ENCODE data around the gene SLC16A12.
"Not testable (repeated sequence)": the region's sequence is repeated elsewhere in the genome, so short reads cannot be mapped to it uniquely, and the experiment has no call there.

The SLC16A12 gene

DNA sequence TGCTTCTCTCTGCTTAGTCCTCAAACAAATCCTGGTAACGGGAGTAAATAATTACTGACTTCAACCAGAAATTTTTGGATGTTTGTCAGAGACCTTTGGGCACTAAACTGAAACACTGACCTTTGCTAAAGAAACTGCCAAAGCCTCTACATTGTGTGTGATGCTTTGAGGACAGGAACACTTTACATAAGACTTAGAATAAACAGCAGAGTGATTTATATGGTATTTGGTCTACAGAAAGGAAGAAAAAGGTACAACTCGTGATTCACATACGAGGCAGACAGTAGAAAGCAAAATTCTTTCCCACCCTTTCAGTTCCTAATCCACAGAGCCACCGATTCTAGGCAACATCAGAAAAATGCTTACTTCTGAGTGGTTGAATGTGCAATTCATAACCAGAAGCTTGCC lies 59.8 kb downstream of the SLC16A12 start:
- in situ Hi-C loops (cut with MboI; ENCODE audit: low sequenced_read_pairs) = no loop called here

DNA sequence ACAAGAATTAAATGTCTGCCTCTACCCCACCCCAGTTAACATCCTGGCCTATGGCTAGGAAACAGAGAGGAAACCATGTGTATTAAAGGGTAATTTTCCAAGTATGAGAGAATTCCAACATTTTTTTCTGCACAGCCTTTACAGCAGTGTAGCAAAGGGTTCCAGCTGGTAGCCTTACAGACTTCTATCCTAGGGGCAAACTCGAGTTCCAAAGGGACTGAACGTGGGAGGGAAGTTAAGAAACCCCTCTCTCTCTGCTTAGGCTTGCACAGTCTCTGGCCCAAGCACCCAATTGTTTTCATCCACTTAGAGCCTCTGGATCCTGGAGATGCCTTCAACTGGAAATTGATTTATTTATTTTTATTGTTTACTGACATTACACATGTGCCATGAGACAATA lies 60.3 kb downstream of the SLC16A12 start:
- in situ Hi-C loops (cut with MboI; ENCODE audit: low sequenced_read_pairs) = no loop called here

DNA sequence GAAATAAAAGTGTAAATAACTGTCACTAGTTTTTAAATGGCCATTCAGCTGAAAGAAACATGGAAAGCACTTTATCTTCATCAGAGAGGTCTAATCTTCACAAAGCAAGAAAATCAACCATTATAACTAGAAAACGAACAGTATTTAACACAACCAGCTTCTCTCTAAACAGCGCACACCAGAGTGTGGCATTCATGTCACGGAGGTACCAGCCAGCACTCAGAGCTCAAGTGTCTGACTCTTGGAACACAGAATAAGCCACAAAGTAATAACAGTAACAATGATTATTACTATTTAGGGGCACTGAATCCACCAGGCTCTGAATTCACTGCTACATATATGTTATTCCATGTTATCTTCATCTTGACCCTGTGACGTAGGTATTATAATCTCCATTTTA lies 60.9 kb downstream of the SLC16A12 start:
- in situ Hi-C loops (cut with MboI; ENCODE audit: low sequenced_read_pairs) = no loop called here

DNA sequence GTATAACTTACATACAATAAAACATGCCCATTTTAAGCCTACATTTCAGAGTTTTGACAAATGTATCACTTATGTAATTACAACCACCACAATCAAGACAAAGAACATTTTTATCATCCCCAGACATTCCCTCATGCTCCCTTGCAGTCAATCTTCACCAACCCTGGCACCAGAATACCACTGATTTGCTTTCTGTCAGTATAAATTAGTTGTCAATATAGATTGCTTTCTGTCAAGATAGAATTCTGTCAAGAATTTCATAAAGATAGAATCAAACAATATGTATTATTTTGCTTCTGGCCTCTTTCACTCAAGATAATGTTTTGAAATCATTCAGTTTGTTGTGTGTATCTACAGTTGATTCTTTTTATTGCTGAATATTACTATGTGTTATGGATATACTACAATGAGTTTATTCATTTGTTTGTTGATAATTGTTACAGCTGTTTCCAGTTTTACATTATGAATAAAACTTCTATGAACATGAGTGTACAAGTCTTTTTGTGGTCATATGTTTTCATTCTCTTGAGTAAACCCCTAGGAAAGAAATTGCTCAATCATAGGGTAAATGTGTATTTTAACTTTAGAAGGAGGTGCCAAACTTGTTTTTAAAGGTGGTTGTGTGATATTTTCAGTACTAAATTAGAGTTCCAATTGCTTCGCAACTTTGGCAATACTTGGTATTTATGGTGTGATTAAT lies 64.1 kb downstream of the SLC16A12 start:
- in situ Hi-C loops (cut with MboI; ENCODE audit: low sequenced_read_pairs) = no loop called here

DNA sequence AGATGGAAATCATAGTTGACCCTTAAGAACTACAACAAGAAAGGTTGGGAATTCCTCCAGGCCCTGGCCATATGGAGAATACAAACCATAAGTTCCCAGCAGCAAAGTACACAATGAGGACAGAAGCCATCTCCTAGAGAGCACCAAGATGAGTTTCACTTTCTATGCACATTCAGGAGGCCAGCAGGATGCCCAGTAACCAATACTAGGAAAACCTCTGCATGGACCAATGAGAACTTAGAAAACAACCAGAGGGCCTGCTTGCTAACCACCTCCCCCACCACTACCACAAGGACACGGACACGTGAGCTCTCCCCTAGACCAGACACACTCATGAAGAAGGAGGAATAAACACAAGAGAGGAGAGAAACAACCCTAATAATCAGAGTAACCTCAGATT lies 64.8 kb downstream of the SLC16A12 start:
- in situ Hi-C loops (cut with MboI; ENCODE audit: low sequenced_read_pairs) = no loop called here

DNA sequence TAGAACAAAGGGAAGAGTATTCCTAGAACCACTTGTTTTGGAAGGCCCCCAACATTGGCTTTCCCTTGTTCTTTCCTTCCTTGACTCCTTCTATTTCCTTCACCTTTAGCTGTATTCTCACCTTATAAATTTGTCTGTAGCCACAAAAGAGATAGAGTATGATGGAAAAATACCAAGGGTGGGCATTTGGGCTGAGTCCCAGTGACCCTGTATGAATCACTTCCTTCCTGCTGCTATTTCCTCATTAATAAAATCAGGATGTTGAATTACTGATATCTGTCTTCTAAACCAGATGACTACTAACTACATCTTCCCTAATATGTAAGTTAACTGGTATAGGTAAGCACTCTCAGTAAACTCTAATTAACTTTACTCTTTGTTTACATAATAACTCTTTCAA lies 65.9 kb downstream of the SLC16A12 start:
- in situ Hi-C loops (cut with MboI; ENCODE audit: low sequenced_read_pairs) = no loop called here

DNA sequence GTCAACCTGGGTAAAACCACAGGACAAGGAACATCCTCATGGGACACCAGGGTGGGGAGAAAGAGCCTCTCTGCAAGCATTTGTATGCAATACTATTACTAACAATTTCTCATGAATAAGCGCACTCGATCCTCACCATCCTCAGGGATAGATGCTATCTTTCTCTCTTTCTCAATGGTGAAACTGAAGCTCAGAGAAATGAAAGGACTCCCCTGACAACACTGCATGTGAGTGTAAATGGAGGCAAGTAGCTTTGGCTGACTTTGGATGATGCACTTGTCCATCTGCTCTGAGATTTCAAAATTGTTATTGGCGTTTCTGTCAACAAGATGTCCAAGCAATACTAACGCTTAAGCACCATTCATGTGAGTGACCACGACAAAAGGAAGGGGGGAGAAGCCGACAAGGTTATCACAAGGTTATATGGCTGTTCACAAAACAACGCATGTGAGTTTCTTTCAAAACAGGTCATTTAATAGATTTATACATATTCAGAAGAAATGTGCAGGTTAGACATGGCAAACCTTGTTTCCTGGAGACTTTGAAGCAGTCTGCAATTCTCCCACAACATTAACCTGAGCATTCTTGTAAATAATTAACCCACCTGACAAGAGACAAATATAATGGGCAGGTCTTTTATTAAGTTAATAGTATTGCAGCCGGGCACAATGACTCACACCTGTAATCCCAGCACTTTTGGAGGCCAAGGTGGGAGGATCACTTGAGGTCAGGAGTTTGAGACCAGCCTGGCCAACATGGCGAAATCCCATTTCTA lies 67.0 kb downstream of the SLC16A12 start:
- in situ Hi-C loops (cut with MboI; ENCODE audit: low sequenced_read_pairs) = no loop called here

DNA sequence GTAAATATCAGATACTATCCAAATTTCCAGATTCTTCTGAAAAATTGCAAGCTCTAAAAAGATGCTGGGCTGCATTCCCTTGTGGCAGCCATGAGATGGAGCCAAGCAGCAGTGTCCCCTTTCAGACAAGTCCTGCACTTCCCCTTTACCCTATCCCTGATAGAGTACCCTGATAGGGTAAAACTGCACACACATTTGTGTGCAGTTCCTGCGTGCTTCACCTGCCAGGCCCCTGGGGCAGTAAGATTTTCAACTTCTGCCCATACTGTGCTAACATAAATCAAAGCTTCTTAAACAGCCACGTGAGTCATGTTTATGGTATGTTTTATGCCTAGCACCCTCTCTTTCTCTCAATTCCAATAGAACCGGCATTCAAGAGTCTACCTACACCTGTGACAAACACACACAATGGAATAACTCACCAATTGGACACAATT lies 68.8 kb downstream of the SLC16A12 start:
- in situ Hi-C loops (cut with MboI; ENCODE audit: low sequenced_read_pairs) = no loop called here

DNA sequence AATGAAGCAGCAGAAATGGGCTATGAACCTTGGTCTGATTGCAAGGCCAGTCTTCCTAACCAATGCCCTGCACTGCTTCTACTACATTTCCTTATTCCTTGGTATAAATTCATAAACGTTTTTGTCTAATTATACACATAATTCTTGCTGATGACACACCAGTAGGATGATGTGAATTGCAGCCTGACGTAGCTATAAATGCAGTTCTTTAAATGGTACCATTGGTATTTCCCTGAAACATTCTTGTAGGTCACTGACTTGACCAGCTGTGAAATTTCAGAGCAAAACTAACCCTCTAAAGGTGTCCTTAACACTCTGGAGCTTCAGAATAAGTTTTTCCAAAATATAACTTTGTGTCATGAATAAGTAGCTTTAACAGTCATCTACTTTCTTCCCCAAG lies 70.2 kb downstream of the SLC16A12 start:
- in situ Hi-C loops (cut with MboI; ENCODE audit: low sequenced_read_pairs) = no loop called here

DNA sequence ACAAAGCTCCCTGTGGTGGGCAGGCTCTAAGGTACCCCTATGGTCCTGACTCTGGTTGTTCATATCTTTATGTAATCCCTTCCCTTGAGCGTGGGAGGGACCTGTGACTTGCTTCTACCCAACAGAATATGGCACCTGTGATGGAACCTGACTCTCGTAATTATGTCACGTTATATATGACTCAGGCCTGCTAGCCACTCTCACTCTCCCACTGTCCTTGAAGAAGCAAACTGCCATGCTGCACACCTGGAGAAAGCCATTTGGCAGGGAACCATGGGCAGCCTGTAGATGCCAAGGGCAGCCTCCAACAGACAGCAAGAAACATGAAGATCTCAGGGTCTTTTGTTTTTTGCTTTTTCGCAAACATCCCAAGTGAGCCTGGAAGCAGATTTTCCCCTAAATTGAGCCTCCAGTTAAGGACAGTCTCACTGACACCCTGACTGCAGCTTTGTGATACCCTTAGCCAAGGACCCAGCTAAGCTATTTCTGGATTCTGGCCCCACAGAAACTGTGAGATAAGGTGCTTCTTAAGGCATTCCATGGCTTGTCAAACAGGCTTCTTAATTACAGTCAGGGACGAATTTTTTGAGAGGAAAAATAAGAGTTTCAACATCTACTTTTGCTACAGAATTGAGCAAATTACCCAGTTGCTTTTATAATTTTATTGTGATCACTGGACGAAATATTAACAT lies 71.4 kb downstream of the SLC16A12 start:
- in situ Hi-C loops (cut with MboI; ENCODE audit: low sequenced_read_pairs) = no loop called here

DNA sequence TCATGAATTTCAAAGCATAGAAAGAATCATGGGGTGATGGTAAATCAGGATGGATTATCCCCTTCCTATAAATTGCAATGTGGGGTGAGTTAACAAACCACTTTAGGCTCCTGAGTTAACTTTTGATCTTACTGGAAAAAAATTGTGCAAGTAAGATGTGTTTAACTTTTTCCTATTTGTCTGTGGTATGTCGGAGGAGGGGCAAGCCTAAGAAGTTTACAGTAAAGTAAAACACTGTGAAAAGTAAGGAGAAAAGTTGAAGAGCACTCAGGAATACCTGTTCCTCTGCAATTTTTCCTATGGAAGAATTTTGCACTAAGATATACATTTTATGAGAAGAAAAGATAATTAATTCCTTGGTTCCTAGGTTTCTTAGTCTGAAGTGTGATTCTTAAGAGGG lies 76.6 kb downstream of the SLC16A12 start:
- in situ Hi-C loops (cut with MboI; ENCODE audit: low sequenced_read_pairs) = no loop called here

DNA sequence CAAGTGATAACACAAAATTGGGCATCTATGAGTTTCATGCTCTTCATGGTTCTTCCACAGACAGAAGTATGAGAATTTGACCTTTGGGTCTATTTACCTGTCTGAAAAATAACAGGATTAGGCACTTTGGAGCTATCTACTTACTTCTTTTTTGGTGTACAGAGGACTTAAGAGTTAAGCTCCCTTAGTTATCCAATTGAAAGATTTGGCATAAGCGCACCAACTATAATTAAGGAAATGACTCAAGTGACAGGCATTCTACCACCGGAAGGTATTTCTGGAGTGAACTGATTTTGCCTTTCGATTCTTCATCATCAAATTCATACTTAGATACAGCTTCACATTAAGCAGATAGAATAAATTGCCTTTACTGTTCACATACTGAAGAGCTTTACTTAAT lies 77.1 kb downstream of the SLC16A12 start:
- in situ Hi-C loops (cut with MboI; ENCODE audit: low sequenced_read_pairs) = no loop called here

DNA sequence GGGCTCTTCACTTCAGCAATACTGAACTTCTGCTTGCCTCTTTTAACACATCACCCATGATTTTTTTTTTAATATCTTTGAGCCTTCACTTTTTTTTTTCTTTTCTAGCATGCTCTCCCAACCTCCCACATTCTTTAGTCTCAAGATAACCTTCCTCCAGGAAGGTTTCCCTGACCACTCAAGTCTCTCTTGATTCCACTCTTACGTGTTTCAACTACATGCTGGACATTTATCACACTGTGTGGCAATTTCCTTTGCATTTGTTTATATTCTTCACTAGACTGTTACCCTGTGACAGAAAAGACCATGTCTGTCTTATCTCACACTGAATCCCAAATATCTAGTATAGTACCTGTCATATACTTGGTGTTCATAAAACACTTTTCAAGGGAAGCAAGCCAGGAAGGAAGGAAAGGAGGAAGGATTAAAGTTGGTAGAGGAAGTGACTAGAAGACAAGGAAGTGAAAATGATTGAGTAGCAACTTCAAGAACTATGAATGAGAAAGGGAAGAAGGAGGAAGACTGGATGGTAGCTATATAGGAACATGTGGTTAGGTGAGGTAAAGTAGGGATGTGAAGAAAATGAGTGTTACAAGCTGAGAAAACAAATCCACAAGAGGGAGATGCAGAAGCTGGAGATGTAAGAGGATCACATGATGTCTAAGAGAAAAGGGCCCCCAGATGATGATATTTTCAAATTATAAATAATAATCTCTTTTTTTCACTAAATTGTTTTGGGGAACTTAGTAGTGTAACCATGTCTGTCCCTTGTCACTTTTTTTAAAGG lies 80.6 kb downstream of the SLC16A12 start:
- in situ Hi-C loops (cut with MboI; ENCODE audit: low sequenced_read_pairs) = no loop called here

DNA sequence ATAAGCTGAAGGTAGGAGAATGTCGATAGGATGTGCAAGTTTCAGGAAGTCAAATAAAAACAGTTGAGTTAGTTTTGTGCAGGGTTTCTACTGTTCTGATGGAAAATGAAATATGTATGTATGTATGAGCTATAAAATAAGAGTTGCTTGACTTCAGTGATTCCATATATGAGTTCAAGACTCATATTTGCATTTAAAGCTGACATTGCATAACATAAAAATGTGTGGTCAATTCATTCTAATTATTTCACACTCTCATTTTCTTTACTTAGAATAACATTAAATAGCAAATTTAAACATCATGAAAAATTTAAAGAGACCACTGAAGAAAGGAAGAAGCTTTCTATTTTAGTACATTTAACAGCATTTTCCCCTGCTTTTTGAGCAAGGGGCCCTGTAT lies 83.2 kb downstream of the SLC16A12 start:
- in situ Hi-C loops (cut with MboI; ENCODE audit: low sequenced_read_pairs) = no loop called here

DNA sequence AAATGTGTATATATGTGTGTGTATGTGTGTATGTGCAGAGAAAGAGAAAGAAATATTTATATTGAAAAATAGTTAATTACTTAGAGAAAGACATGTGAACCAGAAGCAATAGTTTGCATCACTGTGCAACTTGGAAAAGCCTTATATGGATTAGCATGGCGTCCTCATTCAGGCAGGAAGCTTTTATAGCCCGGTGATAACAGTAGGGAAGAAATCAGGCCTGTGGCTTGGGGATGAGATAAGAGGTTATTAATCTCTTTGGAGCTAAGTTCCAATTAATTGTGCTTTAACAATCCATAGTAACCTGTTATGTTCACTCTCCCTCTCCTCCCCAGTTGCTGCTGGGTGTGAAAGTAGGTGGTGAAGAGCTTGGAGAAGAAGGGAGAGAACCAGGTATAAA lies 84.5 kb downstream of the SLC16A12 start:
- in situ Hi-C loops (cut with MboI; ENCODE audit: low sequenced_read_pairs) = no loop called here

DNA sequence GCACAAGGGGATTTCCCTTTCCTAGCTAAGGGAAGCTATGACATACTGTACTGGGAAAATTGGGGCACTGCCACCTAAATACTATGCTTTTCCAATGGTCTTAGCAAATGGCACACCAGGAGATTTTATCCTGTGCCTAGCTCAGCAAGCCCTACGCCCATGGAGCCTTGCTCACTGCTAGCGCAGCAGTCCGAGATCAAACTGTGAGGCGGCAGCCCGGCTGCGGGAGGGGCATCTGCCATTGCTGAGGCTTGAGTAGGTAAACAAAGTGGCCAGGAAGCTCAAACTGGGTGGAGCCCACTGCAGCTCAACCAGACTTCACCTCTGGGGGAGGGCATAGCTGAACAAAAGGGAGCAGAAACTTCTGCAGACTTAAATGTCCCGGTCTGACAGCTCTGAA lies 90.6 kb downstream of the SLC16A12 start:
- in situ Hi-C loops (cut with MboI; ENCODE audit: low sequenced_read_pairs) = not testable (repeated sequence)

DNA sequence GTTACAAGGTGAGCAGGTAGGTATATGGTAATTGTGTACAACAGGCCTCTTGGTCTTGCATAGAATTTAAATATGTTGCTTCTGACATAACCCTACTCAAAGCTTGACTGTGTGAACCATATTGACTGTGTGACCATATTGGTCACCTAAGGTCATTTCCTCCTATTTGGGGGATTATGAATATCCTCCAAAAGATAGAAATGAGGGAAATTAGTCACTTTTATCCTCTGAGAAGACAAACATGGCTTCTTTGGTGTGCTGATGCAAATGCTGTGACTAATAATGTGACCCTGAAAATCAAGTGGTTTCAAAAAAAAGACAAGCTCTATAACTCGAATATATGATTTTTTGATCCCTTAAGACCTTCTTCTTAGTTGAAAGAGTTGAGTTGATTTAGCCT lies 93.1 kb downstream of the SLC16A12 start:
- in situ Hi-C loops (cut with MboI; ENCODE audit: low sequenced_read_pairs) = no loop called here

DNA sequence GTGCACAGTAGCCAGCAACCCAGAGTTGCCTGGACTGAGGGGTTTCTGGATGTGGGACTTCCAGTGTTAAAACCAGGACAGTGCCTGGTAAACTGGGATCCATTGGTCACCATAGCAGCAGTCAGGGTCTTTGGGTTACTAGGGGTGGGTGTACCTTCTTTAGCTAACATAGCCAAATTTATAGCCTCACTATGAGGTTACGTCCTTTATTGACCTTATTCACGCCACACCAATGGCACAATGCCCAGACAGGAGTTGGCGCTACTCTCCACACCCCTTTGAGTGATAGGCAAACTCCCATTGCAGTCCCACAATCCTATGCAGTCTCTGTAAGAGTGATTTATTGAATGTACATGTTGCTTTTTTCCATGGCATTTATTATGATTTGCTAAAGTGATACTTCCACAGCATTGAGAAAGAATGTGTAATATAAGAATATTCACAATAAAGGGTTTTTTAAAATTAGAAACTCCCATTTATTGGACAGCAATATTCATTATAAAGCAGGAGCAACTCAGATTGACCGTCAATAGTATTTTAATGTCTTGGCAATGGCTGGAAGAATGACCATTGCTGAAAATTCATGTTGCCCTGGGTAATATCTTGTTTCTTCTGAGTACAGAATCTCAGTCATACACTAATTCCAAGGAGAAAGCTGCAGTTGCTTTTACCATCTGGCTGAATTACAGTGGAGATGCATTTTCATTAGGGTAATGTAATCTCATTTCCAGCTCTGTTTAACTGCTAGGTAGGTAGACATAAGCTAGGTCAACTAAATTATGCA lies 95.0 kb downstream of the SLC16A12 start:
- in situ Hi-C loops (cut with MboI; ENCODE audit: low sequenced_read_pairs) = no loop called here

DNA sequence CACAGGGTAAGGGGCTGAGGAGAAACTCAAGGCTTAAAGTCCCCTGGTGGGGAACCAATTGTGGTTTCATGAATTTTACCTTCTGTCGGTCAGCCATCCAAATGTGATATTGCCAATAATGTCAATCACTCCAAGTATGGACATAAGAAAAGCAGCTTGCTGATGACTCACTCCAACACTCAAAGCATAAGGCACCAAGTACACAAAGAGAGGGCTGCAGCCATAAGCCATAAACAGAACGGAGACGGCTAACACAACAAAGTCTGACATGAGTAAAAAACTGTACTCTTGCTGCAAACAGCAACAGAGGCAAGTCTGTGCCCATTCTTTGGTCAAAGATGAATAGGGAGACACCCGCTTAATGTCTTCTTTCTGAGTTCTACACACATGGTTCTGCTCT lies 96.9 kb downstream of the SLC16A12 start:
- in situ Hi-C loops (cut with MboI; ENCODE audit: low sequenced_read_pairs) = no loop called here

DNA sequence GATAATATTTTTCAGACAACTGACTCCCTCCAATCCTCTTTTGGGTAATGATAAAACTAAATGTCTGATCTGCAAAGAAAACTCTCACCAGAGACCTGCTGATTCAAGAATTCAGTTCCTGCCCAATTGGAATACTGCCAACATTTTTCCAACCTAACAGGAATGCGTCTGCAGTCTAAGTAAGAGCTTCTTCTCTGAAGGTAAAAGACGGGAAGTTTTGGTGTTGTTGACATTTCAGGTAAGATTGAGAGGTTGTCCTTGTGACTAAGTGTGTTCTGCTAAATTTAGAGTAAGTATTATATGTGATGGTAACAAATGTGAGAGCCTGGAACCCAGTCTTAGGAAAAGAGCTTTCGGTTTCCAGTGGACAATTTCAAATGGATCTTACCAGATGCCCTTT lies 103.4 kb downstream of the SLC16A12 start:
- in situ Hi-C loops (cut with MboI; ENCODE audit: low sequenced_read_pairs) = no loop called here

All from HL-60/S4 treated with retinoic acid at 250 ng/mL for 4 days and 3 days (cell line).